RWPE2 (cell line): ENCODE results near the gene RPLP1.
"Not testable (repeated sequence)": the region's sequence is repeated elsewhere in the genome, so short reads cannot be mapped to it uniquely, and the experiment has no call there.

Experiments used
- ATAC-seq: fragments of 200-7000 bp; cut with Tn5 transposase; 3 replicates; pipeline ENCODE4 v1.9.1; 2021; ENCODE audit warnings: low read depth
- DNase-seq: peaks from one replicate; pipeline ENCODE4 v3.0.0-alpha.2; 2020; ENCODE audit warnings: low spot score
- H3K27ac ChIP-seq: fragments of 450-650 bp; 2 replicates; pipeline ENCODE4 v1.5.1; 2017; ENCODE audit warnings: mild to moderate bottlenecking; ENCODE audit not compliant: poor library complexity, severe bottlenecking
- H3K27me3 ChIP-seq: fragments of 250-450 bp; sonication (Bioruptor Pico); 2 replicates; pipeline ENCODE4 v1.5.1; 2021; ENCODE audit warnings: mild to moderate bottlenecking, moderate library complexity; ENCODE audit not compliant: insufficient read depth, poor library complexity, severe bottlenecking
- H3K36me3 ChIP-seq: fragments of 250-450 bp; sonication (Bioruptor Pico); 2 replicates; pipeline ENCODE4 v1.5.1; 2020; ENCODE audit warnings: low read depth, mild to moderate bottlenecking, moderate library complexity
- H3K4me1 ChIP-seq: fragments of 250-450 bp; sonication (Bioruptor Pico); 2 replicates; pipeline ENCODE4 v1.5.1; 2021; ENCODE audit warnings: mild to moderate bottlenecking, moderate library complexity; ENCODE audit not compliant: insufficient read depth, poor library complexity, severe bottlenecking
- H3K4me3 ChIP-seq: fragments of 250-450 bp; sonication (Bioruptor Pico); 2 replicates; pipeline ENCODE4 v1.5.1; 2021; ENCODE audit warnings: mild to moderate bottlenecking, moderate library complexity; ENCODE audit not compliant: severe bottlenecking
- H3K9me3 ChIP-seq: fragments of 250-450 bp; sonication (Bioruptor Pico); 2 replicates; pipeline ENCODE4 v1.5.1; 2021; ENCODE audit warnings: mild to moderate bottlenecking, moderate library complexity; ENCODE audit not compliant: severe bottlenecking
- TF ChIP-seq, protein P1 (sequence below): fragments of 450-650 bp; IDR thresholded peaks from one replicate; pipeline ENCODE4 v1.5.1; 2017; ENCODE audit warnings: mild to moderate bottlenecking, moderate library complexity; ENCODE audit not compliant: poor library complexity, severe bottlenecking

RPLP1 gene

DNA sequence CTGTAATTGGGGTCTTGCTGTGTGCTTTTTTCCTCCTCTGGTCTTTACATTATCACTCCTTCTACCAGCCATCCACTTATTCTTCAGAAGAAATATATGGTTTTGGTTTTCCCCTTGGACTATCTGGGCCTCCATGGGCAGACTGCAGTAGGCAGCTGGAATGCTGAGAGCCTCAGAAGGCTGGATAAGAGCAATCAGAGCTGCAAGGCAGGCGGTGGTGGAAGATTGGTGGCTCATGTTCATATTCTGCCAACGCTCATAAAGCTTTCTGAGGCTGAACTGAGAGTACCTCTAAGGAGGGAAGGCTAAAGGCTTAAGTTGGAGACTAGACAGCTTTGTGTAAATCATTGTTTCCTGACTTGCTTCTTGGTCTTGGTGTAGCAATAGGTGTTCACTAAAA, 5.7 kb upstream of the RPLP1 start:
- Histone ChIP-seq H3K4me1 (peaks cover 7% of the 10 kb centered on the region), H3K27me3 (no peaks in the 10 kb centered on the region), H3K4me3 (no peak overlapping the region), H3K36me3 (peaks cover 68% of the 10 kb centered on the region), H3K9me3 (no peaks in the 10 kb centered on the region), H3K27ac (no peak overlapping the region)
- ATAC-seq = no peak
- TF ChIP-seq, protein P1, sequence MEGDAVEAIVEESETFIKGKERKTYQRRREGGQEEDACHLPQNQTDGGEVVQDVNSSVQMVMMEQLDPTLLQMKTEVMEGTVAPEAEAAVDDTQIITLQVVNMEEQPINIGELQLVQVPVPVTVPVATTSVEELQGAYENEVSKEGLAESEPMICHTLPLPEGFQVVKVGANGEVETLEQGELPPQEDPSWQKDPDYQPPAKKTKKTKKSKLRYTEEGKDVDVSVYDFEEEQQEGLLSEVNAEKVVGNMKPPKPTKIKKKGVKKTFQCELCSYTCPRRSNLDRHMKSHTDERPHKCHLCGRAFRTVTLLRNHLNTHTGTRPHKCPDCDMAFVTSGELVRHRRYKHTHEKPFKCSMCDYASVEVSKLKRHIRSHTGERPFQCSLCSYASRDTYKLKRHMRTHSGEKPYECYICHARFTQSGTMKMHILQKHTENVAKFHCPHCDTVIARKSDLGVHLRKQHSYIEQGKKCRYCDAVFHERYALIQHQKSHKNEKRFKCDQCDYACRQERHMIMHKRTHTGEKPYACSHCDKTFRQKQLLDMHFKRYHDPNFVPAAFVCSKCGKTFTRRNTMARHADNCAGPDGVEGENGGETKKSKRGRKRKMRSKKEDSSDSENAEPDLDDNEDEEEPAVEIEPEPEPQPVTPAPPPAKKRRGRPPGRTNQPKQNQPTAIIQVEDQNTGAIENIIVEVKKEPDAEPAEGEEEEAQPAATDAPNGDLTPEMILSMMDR = no peak
- DNase-seq = no peak

DNA sequence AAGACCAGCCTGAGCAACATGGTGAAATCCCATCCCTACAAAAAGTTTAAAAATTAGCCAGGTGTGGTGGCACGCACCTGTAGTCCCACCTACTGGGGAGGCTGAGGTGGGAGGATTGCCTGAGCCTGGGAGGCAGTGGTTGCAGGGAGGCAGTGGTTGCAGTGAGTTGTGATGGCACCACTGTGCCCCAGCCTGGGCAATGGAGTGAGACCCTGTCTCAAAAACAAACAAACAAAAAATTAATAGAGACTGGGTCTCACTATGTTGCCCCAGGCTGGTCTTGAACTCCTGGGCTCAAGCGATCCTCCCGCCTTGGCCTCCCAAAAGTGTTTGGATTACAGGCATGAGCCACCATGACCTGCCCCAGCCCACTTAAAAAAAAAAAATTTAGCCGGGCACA, 2.4 kb upstream of the RPLP1 start:
- not testable (repeated sequence) for H3K27ac ChIP-seq, H3K4me3 ChIP-seq, H3K27me3 ChIP-seq, ATAC-seq, H3K9me3 ChIP-seq, DNase-seq
- Histone ChIP-seq H3K4me1 (peaks cover 17% of the 10 kb centered on the region), H3K36me3 (peaks cover 62% of the 10 kb centered on the region)

DNA sequence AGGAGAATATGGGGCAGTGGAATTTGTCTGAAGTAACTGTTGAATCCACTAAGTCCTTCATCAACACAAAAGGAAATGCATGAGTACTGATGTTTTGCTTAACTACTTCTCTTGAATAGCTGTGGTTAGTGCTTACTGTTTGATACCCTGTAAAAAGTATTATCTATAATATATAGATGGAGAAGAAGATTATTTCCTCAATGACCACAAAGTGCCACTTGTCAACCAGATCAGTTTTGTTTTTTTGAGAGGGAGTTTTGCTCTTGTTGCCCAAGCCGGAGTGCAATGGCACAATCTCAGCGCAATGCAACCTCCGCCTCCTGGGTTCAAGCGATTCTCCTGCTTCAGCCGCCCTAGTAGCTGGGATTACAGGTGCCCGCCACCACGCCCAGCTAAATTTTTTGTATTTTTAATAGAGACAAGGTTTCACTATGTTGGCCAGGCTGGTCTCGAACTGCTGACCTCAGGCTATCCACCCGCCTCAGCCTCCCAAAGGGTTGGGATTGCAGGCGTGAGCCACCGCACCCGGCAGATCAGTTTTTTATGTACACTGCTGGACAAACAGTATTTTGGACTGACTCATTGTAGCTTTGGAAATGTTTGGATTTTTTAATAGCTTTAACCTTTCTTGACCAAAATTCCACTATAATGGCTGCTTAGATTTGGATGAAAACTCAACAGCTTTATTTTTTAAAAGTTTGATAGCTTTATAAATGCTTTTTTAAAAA, 1.5 kb upstream of the RPLP1 start:
- Histone ChIP-seq H3K4me3 (peak overlapping the region; percentile 92), H3K4me1 (peaks cover 17% of the 10 kb centered on the region), H3K9me3 (no peaks in the 10 kb centered on the region), H3K27me3 (no peaks in the 10 kb centered on the region), H3K36me3 (peaks cover 62% of the 10 kb centered on the region), H3K27ac (peak overlapping the region; percentile 85)
- DNase-seq (no peak), ATAC-seq (no peak)
- TF ChIP-seq, protein P1 = no peak

DNA sequence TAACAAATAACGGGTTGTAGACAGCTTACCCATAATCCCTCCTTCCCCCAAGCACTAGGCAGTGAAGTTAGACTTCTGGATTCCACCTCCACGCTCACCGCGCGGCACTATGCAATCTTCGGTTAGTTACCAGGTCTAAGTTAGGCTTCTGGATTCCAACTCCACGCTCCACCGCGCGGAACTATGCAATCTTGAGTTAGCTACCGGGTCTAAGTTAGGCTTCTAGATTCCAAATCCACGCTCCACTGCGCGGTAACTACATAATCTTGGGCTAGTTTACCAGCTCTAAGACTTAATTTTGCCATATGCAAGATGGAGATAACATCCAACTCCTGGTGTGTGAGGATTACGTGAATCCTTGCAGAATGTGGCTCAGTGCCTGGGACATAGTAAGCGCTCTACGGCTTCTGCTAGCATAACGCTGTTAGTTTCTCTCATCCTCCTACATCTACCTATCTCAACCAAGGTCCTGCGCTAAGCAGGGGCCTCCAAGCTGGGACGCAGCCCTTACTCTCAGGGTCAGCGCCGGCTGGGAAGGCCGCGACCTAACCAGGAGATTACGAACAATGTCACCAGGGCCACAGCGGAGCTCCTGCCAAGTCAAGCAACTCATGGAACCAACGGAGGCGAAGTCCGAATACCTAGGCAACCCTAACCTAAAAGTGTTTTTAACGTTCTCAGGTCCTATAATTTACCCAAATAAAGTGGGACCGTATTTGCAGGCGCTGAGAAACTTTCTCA, 497 bp upstream of the RPLP1 start:
- DNase-seq (no peak), ATAC-seq (peak; percentile 43)
- Histone ChIP-seq H3K27ac (peak overlapping the region; percentile 85), H3K9me3 (no peaks in the 10 kb centered on the region), H3K4me3 (peak overlapping the region; percentile 92), H3K4me1 (peaks cover 17% of the 10 kb centered on the region), H3K36me3 (peaks cover 62% of the 10 kb centered on the region), H3K27me3 (no peaks in the 10 kb centered on the region)
- TF ChIP-seq, protein P1 = no peak

DNA sequence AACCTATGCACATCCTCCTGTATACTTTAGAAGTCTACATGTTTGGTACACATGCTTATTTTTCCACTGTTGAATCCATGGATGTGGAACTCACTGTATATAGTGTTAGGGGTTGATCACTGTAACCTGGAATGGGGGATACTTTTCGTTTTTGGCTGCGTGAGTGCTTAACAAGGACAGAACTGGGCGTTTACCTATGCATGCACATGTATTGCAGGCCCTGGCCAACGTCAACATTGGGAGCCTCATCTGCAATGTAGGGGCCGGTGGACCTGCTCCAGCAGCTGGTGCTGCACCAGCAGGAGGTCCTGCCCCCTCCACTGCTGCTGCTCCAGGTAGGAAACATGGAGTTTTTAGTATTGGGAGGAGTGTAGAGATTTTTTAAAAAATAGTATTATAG, 2.3 kb downstream of the RPLP1 start:
- ATAC-seq = no peak
- Histone ChIP-seq H3K27ac (peak overlapping the region; percentile 85), H3K36me3 (peaks cover 53% of the 10 kb centered on the region), H3K9me3 (no peaks in the 10 kb centered on the region), H3K27me3 (no peaks in the 10 kb centered on the region), H3K4me3 (peak overlapping the region; percentile 92), H3K4me1 (peaks cover 17% of the 10 kb centered on the region)
- no peak for DNase-seq
- TF ChIP-seq, protein P1 = no peak
